ENCODE measurements around the gene DPYSL5.
A peak's percentile ranks its signal among the peaks of the same experiment; 100 is the strongest.
"Not testable (repeated sequence)": the region's sequence is repeated elsewhere in the genome, so short reads cannot be mapped to it uniquely, and the experiment has no call there.

The DPYSL5 gene

DNA sequence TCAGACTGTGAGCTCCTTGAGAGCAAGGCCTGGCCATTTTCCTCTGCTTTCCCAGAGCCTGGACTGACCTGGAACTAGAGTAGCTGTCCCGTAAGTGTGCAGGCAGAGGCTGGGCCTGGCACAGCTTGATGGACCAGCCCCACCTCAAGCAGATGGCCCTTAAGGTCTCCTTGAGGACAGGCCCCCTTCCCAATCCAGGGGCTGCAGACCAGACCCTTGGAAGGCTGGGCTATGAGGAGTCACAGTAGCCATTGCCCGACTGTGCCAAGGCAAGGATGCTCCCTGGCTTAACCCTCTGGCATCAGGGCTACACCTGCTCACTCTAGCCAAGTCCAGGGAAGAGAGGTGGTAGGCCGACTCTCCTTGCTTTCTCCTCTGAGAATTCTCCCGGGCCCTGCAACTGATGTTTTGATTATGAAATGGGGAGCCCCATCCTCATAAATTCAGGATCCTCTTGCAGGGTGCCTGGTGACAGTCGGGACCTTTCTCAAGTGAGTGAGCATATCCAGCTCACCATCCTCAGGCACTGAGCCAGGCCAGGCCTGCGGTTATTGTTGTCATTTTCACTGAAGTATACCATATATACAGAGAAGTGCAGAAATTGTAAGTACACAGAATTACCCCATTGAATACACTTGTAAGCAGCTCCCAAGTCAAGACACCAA is 51.7 kb downstream of the DPYSL5 start:
- no peak for DNase-seq (ENCODE audit: low read depth in 2 of 3, low spot score in 1 of 3)

GRCh38 chr2:26900831-26901321 is 52.9 kb downstream of the DPYSL5 start:
- DNase-seq (ENCODE audit: low read depth in 2 of 3, low spot score in 1 of 3) = no peak

DNA sequence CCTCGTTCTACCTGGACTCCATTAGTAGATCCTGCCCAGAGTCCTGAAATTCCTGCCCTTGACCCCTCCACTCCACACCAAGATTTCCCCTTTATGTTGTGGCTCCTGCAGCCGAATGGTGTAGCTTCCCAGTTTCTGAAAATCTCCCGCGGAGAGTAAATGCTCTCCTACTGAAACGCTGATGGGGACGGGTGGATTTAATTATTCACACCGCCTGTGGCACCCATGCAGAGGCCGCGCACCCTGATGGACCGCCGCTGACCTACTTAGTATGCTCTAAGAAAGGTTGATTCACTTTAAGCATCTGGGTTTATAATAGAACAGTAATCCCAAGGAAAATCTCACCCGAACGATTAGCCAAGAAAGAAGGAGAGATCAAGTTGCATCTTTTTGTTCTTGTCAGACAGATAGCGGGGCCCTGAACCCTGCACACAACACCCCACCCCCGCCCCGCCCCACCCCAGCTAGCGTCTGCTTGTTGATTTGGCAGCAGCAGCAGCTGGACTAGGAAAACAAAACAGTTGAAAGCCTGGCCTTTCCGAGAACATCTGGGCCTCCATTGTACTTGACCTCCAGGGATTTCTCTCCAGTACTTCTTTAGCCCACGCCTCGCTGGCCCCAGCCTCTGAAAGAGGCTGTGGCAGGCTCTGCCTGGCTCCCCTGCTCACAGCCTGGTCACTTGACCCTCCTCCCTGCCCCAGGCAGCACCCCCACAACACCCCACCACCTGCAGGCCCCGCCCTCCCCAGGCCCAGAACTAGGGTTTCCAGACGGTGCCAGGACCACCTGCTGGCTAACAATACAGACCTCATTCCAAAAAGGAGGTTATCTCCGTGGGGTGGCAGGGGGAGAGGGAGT is 53.6 kb downstream of the DPYSL5 start:
- no peak for DNase-seq (ENCODE audit: low read depth in 2 of 3, low spot score in 1 of 3)

DNA sequence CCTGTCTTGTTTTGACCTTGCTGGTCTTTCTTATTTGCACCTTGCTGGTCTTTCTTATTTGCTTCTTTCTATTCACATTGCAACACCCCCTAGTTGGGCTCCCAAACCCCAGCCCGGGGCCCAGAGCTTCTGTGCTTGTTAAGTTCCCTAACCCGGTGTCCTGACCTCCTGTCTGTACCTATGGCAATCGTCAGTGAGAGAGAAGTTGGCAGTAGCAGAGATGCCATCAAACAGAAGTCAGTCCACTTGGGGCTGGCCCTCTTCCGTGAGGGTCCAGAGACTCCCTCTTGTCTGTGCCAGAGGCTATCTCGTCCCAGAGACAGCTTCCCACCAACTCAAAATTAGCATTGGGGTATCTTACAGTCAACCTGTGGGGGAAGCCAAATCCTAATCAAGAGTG is 55.7 kb downstream of the DPYSL5 start:
- DNase-seq (ENCODE audit: low read depth in 2 of 3, low spot score in 1 of 3) = no peak

- no peak for DNase-seq (ENCODE audit: low read depth in 2 of 3, low spot score in 1 of 3)
These were observed 56.9 kb downstream of the DPYSL5 start for GRCh38 chr2:26904839-26905238.

DNA sequence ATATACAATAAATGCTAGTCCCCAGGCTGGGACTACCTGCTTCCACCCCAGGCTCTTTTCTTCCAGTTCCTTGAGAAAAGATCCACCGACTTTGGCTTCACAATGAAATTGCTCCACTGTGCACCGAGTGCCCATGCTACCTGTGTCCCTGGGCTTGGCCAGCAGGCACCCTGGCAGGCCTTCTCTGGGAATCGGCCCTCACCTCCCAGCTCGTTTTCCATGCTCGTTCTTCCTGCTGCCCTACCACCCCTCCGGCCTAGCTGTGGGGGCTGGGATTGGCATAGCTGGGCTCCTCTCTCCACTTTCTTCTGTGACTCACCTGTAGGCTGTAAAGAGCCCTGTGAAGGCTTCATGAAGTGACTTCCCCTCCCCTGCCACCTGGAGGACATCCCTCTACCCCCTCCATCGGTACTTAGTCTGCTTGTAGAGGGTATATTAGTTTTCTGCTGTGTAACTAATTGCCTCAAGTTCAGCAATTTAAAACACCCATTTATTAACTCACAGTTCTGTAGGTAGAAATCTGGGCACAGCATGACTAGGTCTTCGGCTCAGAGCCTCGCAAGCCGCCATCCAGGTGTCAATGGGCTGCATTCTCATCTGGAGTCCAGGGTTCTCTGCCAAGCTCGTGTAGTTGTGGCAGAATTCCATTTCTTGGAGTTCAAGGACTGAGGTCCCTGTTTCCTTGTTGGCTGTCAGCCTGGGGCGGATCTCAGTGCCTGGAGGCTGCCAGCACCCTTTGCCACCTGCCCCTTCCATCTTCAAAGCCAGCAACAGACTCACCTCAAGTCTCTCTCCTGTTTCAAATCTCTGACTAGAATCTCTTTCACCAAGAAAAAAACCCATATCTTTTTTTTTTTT is 57.6 kb downstream of the DPYSL5 start:
- no peak for DNase-seq (ENCODE audit: low read depth in 2 of 3, low spot score in 1 of 3)

DNA sequence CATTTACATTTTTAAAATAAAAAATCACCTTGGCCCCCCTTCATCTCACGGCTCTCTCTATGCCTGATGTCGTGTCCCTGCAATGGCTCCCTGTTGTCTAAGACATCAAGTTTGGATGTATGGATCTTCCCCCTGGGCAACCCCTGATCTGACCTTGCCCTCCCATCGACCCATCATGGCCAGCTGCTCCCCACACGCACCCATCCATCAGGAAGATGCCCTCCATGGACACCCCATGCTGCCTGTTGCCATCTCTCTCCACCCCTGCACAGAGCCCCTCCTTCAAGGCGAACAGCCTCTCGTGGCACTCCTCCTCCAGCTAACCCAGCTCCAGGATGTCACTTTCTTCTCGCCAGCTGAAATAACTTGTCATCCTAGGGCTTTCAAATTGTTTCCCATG is 59.5 kb downstream of the DPYSL5 start:
- DNase-seq (ENCODE audit: low read depth in 2 of 3, low spot score in 1 of 3) = no peak

DNA sequence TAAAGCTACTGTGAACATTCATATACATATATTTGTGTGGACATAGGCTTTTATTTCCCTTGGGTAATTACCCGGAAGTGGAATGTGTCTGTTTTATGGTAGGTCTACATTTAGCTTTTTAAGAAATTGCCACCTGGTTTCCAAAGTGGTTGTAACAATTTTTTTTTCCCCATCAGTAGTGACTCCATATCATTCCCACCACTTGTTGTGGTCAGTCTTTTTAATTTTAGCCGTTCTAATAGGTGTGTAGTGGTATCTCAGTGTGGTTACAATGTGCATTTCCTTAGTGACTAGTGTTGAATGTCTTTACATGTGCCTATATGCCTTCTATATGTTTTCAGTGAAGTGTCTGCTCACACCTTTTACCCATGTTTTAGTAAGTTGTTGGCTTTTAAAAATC is 62.2 kb downstream of the DPYSL5 start:
- DNase-seq (ENCODE audit: low read depth in 2 of 3, low spot score in 1 of 3) = no peak

DNA sequence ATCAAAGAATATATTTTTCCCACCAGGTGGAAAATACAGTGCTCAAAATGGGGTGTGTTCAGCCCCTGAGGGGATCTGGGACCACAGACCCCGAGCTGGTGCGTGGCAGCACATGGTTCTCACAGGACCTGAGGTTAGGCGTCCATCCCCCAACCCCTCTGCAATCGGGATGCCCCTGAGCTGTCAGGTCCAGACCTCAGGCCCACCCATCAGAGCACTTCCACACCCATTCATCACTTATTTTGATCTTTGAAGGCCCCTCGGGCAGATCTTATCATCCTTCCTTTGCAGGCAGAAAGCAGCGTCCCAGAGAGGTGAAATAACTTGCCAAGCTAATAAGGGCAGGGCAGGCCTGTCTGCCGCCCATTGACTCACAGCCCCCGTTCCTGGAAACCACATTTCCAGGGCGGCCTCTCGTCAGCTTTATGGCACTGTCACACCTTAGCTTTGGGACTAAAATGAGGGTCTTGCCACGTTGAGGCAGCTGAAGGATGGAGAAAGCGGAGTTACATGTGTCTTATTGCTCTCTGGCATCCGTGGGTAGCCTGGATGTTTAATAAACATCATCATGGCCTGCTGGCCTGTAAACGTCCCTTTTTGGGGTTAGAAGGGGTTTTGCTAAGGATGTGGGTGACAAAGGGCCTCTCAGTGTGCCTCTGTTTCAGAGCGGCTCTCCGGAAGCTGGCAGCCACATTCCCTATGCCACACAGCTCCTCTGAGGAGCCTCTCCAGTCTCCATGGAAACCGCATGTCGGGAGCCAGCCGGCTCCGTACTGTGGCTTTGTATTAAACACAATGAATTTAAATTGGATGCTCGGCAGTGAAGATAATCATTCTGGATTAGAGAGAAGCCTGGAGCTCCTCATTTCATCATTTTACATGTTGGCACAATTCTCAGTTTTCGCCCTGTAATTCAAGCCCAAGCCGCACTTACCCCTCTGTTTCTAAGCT is 64.3 kb downstream of the DPYSL5 start:
- no peak for DNase-seq (ENCODE audit: low read depth in 2 of 3, low spot score in 1 of 3)

DNA sequence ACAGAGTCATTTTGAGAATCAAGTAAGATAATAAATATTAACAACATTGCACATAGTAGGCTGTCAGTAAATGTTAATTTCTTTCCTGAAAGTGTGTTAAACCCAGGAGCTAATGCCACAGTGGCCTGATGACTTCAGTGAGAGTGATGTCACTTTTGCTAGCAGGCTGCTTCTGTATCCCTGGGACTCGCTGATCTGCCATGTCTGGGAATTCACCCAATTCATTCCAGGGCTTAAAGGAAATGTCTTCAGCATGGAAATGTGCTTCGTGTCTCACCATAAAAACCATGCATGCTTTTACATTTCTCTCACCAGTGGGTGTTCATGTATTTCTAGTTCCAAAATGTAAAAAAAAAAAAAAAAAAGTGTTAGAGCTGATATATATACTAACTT is 65.7 kb downstream of the DPYSL5 start:
- no peak for DNase-seq (ENCODE audit: low read depth in 2 of 3, low spot score in 1 of 3)

DNA sequence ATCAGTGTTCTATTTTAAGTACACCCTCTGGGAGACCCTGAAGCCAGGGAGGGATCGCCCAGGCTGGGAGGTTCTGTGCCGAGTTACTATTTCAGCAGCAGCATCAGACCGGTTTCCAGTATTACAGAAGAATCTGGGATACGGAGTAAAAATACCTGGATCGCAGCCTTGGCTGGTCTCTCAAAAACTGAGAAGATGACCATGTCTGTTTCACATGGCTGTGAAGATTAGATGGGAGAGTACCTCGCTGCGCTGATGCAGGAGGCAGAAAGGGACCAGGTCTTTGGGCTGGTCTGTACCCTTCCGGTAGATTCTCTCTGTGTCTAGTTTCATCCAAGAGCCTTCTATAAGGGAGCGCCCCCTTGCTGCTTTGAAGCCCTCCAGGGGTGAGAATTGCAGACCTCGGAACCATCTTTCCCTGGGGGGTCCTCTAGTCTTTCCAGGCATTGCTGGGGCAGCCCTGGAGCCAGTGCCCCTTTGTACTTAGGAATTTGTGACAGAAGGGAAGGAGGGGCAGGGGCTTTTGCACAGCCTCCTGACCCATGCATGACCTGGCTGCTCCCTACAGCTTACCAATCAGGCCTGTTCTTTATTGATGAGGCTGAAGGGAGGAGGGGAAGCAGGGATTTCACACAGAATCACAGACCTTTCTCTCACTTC is 66.2 kb downstream of the DPYSL5 start:
- DNase-seq (ENCODE audit: low read depth in 2 of 3, low spot score in 1 of 3) = no peak

DNA sequence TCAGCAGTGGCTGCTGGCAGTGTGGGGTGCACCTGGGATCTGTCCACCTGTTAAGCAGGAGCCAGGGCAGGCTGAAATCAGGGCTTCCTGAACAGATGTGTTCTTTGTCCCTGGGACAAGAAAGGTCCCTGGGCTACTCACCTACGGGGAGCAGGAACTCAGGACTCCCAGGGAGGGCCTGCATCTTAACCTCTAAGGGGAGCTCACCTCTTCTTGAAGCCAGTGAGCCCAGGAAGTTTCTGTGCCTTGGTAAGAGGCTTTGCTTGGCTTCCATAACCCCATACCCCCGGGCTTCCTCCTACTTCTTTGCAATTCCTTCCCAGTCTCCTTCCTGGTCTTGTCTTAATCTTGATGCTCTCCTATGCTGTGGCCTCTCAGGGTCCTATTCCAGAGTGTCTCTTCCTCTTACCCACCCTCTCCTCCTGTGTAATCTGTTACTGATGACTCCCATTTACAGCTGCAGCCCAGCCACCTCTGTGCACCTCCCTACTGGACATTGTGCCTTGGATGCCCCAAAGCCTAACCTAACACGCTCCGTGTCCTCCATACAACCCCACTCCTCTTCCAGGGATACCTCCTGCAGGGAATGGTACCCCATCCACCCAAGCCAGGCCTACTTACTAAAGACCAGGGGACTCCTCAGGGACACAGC is 66.9 kb downstream of the DPYSL5 start:
- no peak for DNase-seq (ENCODE audit: low read depth in 2 of 3, low spot score in 1 of 3)

DNA sequence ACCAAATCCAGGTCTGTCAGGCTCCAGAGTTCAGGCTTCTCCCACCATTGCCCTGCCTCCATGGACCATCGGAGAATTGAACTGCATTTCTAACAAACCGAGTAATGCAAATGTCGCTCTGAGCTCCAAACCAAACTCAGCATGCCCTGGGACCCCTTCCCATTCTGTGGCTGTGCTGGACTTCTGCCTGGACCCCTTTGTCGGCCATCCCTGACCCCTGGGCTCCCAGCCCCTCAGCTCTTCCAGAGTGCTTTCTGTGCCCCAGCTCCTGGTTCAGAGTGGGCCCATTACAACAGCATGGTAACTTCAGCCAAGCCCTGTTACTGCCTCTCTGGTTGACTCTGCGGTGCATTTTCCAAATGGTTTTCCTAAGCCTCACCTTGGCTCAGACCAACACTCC is 67.4 kb downstream of the DPYSL5 start:
- no peak for DNase-seq (ENCODE audit: low read depth in 2 of 3, low spot score in 1 of 3)

GRCh38 chr2:26916128-26916692 is 68.3 kb downstream of the DPYSL5 start:
- no peak for DNase-seq (ENCODE audit: low read depth in 2 of 3, low spot score in 1 of 3)

DNA sequence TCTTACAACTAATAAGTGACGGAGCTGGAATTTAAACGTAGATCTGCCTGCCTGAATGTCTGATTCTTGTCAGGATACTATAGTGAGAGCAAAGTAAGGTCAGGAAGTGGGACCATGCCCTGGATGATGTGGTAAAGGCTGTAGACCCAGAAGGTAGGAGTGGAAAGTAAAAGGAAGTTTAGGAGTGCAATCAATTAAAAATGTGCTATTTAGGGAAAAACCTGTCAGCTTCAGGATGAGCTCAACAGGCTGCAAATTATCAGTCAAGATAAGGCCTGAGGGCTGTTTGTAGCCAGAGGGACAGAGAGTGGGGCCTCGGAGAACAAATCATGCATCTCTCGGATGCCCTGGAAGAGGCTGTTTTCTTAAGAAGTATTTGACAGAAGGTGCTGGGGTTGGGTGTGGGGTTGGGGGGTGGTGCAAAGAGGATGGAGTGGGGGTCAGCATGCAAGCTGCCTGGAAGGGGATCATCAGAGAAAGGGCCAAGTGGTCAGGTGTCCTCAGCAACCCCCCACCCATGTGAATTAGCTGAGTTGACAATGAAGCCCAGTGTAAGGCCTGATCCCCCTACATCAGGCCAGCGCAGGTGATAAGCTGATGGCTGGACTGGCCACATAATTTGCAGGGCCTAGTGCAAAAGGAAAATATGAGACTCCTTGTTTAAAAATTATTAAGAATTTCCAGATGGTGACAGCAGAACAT is 69.4 kb downstream of the DPYSL5 start:
- no peak for DNase-seq (ENCODE audit: low read depth in 2 of 3, low spot score in 1 of 3)

DNA sequence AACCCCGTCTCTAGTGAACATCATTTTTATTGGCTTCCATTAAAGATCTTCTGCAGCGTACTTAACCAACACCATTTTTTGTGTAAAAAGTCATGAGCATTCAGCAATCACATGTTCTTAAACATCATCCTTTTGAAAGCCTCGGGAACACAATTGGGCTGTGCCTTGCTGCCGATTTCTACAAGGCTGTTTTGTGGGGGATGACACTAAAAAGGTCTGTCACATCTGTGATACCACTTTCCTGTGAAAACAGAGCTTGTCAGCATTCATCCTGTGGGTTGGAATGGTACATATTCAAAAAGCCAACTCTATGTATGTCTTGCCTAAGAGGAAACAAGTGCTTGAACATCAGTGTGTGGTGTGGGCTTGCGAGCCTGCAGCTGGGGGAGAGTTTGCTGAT is 73.4 kb downstream of the DPYSL5 start:
- DNase-seq (ENCODE audit: low read depth in 2 of 3, low spot score in 1 of 3) = no peak

DNA sequence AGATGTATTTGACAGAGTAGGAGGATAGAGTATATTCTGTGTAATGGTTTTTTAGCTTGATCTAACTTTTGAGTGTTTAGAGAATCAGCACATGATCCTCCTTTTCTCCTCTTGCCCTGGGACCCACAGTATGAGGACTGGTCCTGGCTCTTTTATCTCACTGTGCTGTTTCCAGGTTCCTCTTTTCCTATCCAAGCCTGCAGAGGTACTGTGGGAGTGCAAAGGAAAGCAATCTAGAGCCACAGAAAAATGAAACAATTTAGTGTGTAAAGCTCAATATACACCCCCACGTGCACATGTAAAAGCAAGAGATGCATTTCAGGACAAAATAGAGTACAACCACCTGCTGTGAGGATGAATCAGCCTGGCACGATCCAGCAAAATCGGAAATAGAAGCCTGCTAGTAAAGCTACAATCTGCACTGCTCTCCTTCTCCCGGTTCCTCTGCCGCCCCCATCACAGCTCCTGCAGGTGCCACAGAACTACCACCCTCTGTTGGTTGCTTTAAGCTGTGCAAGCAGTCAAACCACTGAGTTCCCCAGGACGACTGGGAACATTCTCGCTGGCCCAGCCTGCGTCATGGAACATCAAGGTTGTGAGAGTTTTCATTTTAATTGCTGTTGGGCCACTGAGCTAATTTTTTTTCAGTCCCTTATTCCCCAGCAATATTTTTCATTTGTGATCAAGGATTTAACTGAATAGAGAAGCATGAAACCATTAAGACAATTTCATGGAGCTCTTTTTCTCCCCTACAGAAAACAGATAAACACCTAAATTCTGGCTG is 74.7 kb downstream of the DPYSL5 start:
- peak; percentile 8 to 20 (median 19) for DNase-seq (ENCODE audit: low read depth in 2 of 3, low spot score in 1 of 3)

GRCh38 chr2:26923189-26923466 is 75.2 kb downstream of the DPYSL5 start:
- DNase-seq (ENCODE audit: low read depth in 2 of 3, low spot score in 1 of 3) = not testable (repeated sequence)

Data from stimulated activated CD4-positive, alpha-beta T cell treated with anti-CD3 and anti-CD28 coated beads, Interleukin-12 subunit alpha, Interleukin-12 subunit beta, amount 100 ng/mL, for 48 hours (primary cell).